Activated naive CD4-positive, alpha-beta T cell treated with anti-CD3 and anti-CD28 coated beads, Interleukin-2, amount 10 ng/mL, durations not matched to agents 7 days and 5 days (primary cell): ENCODE data around the gene RNFT2.

Source experiments
- CTCF ChIA-PET: fragments of 350-600 bp; sonication (Branson Sonifier 250); formaldehyde crosslinking; loops from one replicate; lab custom pipeline; 2021; ENCODE audit warnings: antibody characterized with exemption; lab: Charles Lee
- DNase-seq: peaks from one replicate; pipeline ENCODE4 v3.0.0-alpha.2; 2020
- H3K27ac Mint-ChIP-seq: one replicate; pipeline ENCODE4 v1.8.0; 2021; ENCODE audit warnings: mild to moderate bottlenecking, moderate library complexity, mixed read lengths
- H3K27me3 Mint-ChIP-seq: one replicate; pipeline ENCODE4 v1.8.0; 2021; ENCODE audit warnings: mild to moderate bottlenecking, mixed read lengths
- H3K36me3 Mint-ChIP-seq: one replicate; pipeline ENCODE4 v1.8.0; 2021; ENCODE audit warnings: mixed read lengths
- H3K4me1 Mint-ChIP-seq: one replicate; pipeline ENCODE4 v1.8.0; 2021; ENCODE audit warnings: mixed read lengths
- H3K4me3 Mint-ChIP-seq: one replicate; pipeline ENCODE4 v1.8.0; 2021; ENCODE audit warnings: mild to moderate bottlenecking, moderate library complexity, mixed read lengths
- H3K9me3 Mint-ChIP-seq: one replicate; pipeline ENCODE4 v1.8.0; 2021; ENCODE audit warnings: mixed read lengths

Gene RNFT2

DNA sequence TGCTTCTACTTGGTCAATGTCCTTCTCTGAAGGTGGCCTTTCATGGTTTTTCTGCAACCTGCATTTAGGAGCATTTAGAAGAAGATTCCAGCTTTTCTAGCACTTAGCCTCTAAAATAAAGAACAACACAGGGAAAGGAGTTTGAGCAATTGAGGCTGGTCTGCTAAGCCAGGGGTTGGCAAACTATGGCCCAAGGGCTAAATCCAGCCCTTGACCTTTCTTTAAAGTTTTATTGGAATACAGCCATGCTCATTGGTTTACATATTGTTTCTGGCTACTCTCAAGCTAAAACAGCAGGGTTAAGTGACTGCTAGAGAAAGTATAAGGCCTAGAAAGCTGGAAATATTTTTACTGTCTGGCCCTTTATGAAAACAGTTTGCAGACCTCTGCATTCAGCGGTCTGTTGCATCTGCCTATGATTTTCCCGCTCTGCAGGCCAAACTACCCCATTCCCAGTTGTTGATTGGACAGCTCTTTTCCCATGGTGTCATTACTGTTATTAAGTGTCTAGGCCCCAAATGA, 39.5 kb upstream of the RNFT2 start:
- Mint-ChIP-seq H3K4me1 (peaks cover 9% of the 10 kb centered on the region), H3K27ac (no peak overlapping the region), H3K4me3 (no peak overlapping the region), H3K36me3 (no peaks in the 10 kb centered on the region), H3K9me3 (no peaks in the 10 kb centered on the region), H3K27me3 (peaks cover 50% of the 10 kb centered on the region)
- DNase-seq, result no peak
- CTCF ChIA-PET, result interaction anchor here (0.9 to 1.2 kb wide), 3 partner anchors 8 to 421 kb away, joined by 3 to 4 read pairs (median 3); no protein-coding TSS in a partner anchor

DNA sequence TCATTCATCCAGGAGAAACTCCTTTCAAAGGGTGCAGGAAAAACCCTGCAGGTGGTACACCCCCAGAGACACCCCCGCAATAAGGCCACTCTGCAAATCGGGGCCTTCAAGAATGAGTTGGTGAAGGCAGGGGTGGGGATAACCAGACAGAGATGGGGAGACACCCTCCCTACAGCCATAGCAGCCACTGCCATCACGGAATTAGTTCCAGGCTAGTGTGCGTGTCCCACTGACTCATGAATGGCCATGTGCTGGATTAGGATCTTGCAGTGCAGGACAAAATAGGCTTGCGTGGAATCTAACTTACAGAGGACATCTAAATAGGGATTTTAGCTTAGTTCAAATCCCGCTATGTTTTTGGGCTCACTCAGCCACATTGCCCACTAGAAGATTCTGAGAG, 38.0 kb upstream of the RNFT2 start:
- H3K36me3 Mint-ChIP-seq, result no peaks in the 10 kb centered on the region

DNA sequence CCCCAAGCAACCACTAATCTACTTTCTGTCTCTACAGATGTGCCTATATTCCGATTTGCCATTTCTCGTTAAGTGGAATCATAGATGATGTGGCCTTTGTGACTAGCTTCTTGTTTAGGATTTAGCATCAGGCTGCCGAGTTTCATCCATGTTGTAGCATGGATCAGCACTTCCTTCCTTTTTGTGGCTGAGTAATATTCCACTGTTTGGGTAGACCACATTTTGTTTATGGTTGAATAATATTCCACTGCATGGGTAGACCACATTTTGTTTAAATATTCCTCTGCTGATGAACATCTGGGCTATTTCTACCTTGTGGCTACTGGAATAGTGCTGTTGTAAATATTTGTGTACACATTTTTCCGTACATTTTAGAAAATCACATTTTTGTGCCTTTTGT, 36.7 kb upstream of the RNFT2 start:
- Mint-ChIP-seq H3K36me3 (no peaks in the 10 kb centered on the region), H3K4me3 (no peak overlapping the region), H3K4me1 (no peaks in the 10 kb centered on the region), H3K27me3 (peaks cover 21% of the 10 kb centered on the region), H3K9me3 (no peaks in the 10 kb centered on the region), H3K27ac (no peak overlapping the region)
- DNase-seq, result no peak
- CTCF ChIA-PET, result interaction anchor here (0.9 to 2.7 kb wide), 4 partner anchors 8 to 419 kb away, joined by 3 to 9 read pairs (median 7); no protein-coding TSS in a partner anchor

More for the DNA sequence above, 38.0 kb upstream of the RNFT2 start:
- DNase-seq, result no peak
- peaks cover 1% of the 10 kb centered on the region for H3K4me1 Mint-ChIP-seq
- H3K27ac Mint-ChIP-seq, result no peak overlapping the region
- H3K27me3 Mint-ChIP-seq, result peaks cover 35% of the 10 kb centered on the region
- H3K9me3 Mint-ChIP-seq, result no peaks in the 10 kb centered on the region
- no peak overlapping the region for H3K4me3 Mint-ChIP-seq
- CTCF ChIA-PET, result interaction anchor here (0.7 to 2.7 kb wide), 3 partner anchors 8 to 256 kb away, joined by 3 to 9 read pairs (median 9); no protein-coding TSS in a partner anchor

DNA sequence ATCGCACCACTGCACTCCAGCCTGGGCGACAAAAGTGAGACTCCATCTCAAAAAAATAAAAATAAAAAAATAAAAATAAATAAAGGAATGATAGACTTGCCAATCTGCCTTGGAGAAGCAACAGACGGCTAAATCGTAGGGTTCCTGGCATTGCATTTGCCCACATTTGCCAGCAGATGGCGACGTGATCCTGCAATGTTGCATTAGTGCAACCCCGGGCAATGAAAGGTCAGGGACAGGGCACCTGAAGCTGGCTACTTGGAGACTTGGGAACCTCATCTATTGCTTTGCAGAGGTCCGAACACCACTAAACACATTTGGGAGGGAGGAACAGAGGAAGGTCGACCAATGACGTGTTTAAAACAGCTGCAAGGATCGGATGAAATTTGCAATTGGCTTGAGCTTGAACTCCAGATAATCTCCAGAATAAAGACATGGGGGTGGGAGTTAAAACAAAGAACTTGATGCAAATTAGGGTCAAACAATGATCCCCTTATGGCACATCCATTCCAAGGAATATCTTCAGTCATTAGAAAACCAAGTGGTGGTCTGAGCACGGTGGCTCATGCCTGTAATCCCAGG, 34.8 kb upstream of the RNFT2 start:
- peaks cover 12% of the 10 kb centered on the region for H3K27me3 Mint-ChIP-seq
- DNase-seq, result peak; percentile 76
- no peak overlapping the region for H3K4me3 Mint-ChIP-seq

DNA sequence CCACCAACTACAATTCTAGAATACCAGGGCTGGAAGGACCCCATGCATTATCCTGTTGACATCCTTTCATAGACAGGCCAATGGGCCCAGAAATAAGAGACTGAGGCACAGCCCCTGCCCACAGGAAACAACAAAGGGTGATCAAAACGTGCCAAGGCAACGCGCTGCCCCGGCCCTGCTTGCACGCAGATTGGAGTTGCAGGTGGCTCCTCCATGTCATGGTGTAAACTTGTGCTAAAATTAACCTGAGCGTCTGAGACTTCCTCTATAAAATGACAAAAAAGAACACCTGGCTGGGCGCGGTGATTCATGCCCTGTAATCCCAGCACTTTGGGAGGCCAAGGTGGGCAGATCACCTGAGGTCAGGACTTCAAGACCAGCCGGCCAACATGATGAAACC, 30.4 kb upstream of the RNFT2 start:
- H3K36me3 Mint-ChIP-seq, result no peaks in the 10 kb centered on the region
- H3K9me3 Mint-ChIP-seq, result no peaks in the 10 kb centered on the region
- CTCF ChIA-PET, result interaction anchor here (0.7 kb wide), 1 partner anchor 366 kb away, joined by 3 read pairs; no protein-coding TSS in a partner anchor
- peaks cover 7% of the 10 kb centered on the region for H3K4me1 Mint-ChIP-seq
- H3K27ac Mint-ChIP-seq, result no peak overlapping the region
- H3K4me3 Mint-ChIP-seq, result no peak overlapping the region
- DNase-seq, result no peak
- peaks cover 26% of the 10 kb centered on the region for H3K27me3 Mint-ChIP-seq

More for the DNA sequence above, 34.8 kb upstream of the RNFT2 start:
- no peaks in the 10 kb centered on the region for H3K36me3 Mint-ChIP-seq
- no peaks in the 10 kb centered on the region for H3K4me1 Mint-ChIP-seq
- no peaks in the 10 kb centered on the region for H3K9me3 Mint-ChIP-seq
- H3K27ac Mint-ChIP-seq, result no peak overlapping the region
- CTCF ChIA-PET, result interaction anchor here (0.9 to 1.6 kb wide), 18 partner anchors 8 to 561 kb away, joined by 3 to 17 read pairs (median 6); partner anchors contain the start of gene HRK

DNA sequence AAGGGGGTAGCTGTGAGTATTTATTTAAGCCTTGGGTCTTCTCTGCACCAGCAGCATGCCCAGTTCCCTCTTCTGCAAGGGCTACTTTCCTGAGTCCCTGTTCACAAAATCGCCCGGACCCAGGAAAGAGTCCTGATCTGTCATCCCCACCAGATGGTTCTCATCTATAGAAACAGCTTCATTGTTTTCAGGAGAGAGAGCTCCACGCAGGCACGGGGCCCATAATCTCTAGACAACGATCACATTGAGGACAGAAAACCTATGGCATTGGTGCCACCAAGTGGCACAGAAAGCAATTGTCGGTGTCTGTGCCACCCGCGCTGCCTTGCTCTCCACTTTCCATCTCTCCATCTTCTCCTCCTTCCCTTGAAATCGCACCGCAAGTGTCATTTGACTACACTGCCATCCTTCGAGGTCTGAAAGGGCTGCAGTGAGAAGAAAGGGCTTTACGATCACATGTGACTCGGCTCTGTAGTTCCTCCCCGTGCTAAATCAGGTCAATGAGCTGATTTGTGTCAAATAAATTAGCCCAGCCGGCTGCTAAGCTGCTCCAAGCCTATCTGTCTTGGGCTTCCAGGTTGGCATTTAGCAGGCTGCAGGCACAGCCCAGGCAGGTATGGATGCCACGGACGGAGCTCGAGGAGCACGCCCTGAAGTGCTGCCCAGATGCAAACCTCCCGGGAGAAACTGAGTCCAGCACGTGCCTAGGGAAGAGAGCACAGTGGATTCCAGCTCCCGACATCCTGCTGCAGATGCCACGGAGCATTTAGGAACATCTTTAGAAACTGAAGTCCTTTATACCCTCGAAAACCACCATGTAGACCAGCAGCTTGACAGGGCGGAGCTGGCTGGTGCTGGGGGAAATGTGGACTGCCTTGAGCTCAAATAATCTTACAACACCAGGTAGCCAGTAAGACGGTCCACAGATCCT, 29.0 kb upstream of the RNFT2 start:
- CTCF ChIA-PET, result interaction anchor here (0.6 to 2.5 kb wide), 36 partner anchors 9 to 794 kb away, joined by 3 to 20 read pairs (median 3); partner anchors contain the start of gene MAP1LC3B2
- peaks cover 22% of the 10 kb centered on the region for H3K27me3 Mint-ChIP-seq
- H3K27ac Mint-ChIP-seq, result no peak overlapping the region
- H3K36me3 Mint-ChIP-seq, result peaks cover 2% of the 10 kb centered on the region
- H3K4me3 Mint-ChIP-seq, result no peak overlapping the region
- DNase-seq, result peak; percentile 63
- H3K4me1 Mint-ChIP-seq, result peaks cover 7% of the 10 kb centered on the region
- no peaks in the 10 kb centered on the region for H3K9me3 Mint-ChIP-seq

DNA sequence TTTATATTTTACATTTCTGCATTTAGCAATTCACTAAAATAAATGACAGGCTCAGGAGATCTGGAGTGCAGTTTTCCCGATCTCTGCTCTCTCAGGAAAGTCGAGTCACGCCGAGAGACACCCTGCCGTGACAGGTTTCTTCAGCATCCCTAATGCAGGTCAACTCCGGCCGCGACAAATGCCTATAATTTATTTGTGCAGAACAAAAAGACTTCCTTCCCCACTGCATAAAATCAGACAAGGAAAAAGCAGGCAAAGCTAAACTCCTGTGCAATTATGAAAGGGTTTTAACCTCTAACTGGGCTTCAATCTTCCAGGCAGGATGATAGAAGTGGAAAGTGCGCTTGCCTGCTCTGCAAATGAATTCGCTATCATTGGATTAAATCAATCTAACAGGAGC, 28.3 kb upstream of the RNFT2 start:
- peaks cover 7% of the 10 kb centered on the region for H3K4me1 Mint-ChIP-seq
- H3K27me3 Mint-ChIP-seq, result peaks cover 22% of the 10 kb centered on the region
- H3K4me3 Mint-ChIP-seq, result no peak overlapping the region

DNA sequence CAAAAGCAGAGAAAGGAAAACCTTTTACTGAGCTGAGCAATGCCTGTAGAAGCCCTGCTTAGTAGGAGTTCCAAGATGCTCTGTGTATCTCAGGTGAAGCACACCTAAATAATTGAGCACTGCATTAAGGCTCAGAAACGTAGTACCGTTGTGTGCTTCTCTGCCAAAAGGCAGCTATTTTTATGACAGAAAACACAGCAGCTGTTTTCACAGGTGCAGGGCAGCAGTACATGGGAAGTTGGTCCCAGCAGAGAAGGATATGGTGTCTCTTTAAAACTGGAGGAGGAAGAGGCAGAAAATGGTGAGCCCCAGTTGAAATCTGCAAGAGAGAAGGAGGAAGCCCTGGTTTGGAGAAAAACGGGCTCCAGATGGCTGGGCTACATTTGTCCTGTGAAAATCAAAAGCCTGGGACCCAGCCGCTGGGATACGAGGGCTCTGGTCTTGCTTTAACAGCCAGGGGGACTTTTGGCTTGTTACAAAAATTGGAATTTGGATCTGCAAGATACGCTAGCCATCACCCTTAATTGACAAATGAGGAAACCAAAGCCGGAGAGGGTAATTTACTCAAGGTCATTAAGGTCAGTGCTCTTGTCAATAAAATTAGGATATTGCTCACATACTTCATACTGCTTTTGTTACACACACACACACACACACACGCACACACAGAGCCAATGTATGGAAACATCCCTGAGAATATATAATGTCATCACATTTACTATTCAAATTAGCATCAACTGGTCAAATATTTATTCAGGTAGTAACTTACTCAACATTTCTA, 27.6 kb upstream of the RNFT2 start:
- no peak for DNase-seq
- Mint-ChIP-seq H3K27ac (no peak overlapping the region), H3K27me3 (peaks cover 22% of the 10 kb centered on the region), H3K4me1 (peaks cover 7% of the 10 kb centered on the region), H3K9me3 (no peaks in the 10 kb centered on the region), H3K4me3 (no peak overlapping the region), H3K36me3 (peaks cover 3% of the 10 kb centered on the region)
- CTCF ChIA-PET, result interaction anchor here (1.1 to 2.5 kb wide), 8 partner anchors 11 to 788 kb away, joined by 3 to 20 read pairs (median 7); no protein-coding TSS in a partner anchor

More for the DNA sequence above, 28.3 kb upstream of the RNFT2 start:
- Mint-ChIP-seq H3K36me3 (peaks cover 2% of the 10 kb centered on the region), H3K9me3 (no peaks in the 10 kb centered on the region), H3K27ac (no peak overlapping the region)
- no peak for DNase-seq
- CTCF ChIA-PET, result interaction anchor here (0.6 to 2.5 kb wide), 26 partner anchors 9 to 794 kb away, joined by 3 to 20 read pairs (median 4); partner anchors contain the start of gene MAP1LC3B2

DNA sequence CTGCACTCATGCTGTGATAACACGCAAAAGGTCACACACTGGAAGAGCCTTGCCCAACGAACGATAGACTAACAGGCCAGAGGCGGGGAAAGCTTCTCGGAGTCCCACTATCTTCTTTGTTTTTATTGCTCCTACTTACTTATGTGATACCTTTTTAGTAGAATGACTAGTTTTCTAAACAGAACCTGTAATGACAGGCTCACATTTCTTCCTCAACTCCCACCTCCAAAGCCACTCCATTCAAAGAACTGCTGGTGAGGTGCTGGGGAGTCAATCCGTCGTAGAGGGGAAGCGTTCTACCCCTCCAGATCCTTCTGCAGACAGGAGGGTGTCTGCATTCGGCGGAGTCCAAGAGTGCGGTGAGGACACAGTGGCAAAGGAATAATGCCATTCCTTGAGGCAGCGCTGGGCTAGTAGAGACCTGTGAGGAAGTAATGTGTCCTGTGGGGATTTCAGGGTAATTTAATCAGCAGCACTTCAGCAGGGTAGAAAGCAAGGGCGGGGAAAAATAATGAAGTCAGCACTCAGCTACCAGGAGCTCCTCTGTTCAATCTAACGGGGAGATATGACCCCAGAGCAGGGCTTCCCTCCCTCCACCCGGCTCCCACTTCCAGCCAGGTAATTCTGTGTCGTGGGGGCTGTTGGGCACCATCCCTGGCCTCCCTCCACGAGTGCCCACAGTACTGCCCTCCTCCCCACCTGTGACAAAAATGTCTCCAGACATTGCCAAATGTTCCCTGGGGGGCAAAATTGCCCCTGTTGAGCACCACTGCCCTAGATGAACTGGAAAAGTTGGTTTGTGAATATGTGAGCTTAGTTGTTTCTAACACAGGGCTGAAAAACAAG, 25.4 kb upstream of the RNFT2 start:
- no peak overlapping the region for H3K4me3 Mint-ChIP-seq
- H3K9me3 Mint-ChIP-seq, result no peaks in the 10 kb centered on the region
- H3K4me1 Mint-ChIP-seq, result peaks cover 7% of the 10 kb centered on the region
- CTCF ChIA-PET, result no interaction called here
- peaks cover 20% of the 10 kb centered on the region for H3K36me3 Mint-ChIP-seq
- H3K27me3 Mint-ChIP-seq, result peaks cover 22% of the 10 kb centered on the region
- no peak overlapping the region for H3K27ac Mint-ChIP-seq
- DNase-seq, result no peak

DNA sequence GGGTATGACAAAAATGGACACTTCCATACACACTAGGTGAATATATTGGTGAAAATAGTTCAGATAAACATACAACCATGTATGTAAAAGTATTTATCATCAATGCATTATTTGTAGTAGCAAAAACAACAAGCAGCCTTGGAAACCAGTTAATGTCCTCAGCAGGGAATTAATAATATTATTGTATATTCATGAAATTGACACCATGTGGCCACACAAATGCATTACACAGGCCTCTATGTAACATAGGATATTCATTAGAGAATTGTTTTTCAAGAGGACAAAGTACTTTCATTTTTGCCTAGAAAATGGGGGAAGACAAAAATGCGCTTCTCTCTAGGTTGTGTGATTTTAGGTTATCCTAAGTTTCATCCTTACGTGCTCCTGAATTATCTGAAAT, 24.6 kb upstream of the RNFT2 start:
- H3K4me1 Mint-ChIP-seq, result peaks cover 6% of the 10 kb centered on the region
- DNase-seq, result no peak
- CTCF ChIA-PET, result interaction anchor here (1.4 kb wide), 1 partner anchor 407 kb away, joined by 3 read pairs; no protein-coding TSS in a partner anchor
- H3K4me3 Mint-ChIP-seq, result no peak overlapping the region
- H3K36me3 Mint-ChIP-seq, result peaks cover 20% of the 10 kb centered on the region
- H3K9me3 Mint-ChIP-seq, result no peaks in the 10 kb centered on the region
- no peak overlapping the region for H3K27ac Mint-ChIP-seq
- peaks cover 15% of the 10 kb centered on the region for H3K27me3 Mint-ChIP-seq

DNA sequence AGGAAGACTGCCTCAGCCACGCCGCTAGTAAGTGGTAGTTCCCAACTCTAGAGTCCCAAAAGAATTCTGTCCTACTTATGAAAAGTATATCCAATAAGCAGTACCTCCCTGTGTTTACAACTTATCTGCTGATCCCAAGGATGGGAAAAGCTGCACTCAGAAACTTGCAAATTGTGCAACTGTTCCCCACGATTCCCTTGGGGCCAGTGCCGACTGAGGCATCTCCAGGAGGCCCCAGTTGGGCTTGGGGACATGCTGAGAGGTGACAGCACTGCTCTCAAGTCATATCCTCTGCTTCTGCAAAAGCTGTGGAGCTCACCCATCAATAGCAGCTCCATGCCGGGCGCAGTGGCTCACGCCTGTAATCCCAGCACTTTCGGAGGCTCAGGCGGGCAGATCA, 23.9 kb upstream of the RNFT2 start:
- Mint-ChIP-seq H3K4me1 (no peaks in the 10 kb centered on the region), H3K4me3 (no peak overlapping the region), H3K36me3 (peaks cover 20% of the 10 kb centered on the region), H3K27me3 (peaks cover 8% of the 10 kb centered on the region), H3K27ac (no peak overlapping the region), H3K9me3 (no peaks in the 10 kb centered on the region)
- CTCF ChIA-PET, result interaction anchor here (1.4 kb wide), 1 partner anchor 406 kb away, joined by 3 read pairs; no protein-coding TSS in a partner anchor
- no peak for DNase-seq

DNA sequence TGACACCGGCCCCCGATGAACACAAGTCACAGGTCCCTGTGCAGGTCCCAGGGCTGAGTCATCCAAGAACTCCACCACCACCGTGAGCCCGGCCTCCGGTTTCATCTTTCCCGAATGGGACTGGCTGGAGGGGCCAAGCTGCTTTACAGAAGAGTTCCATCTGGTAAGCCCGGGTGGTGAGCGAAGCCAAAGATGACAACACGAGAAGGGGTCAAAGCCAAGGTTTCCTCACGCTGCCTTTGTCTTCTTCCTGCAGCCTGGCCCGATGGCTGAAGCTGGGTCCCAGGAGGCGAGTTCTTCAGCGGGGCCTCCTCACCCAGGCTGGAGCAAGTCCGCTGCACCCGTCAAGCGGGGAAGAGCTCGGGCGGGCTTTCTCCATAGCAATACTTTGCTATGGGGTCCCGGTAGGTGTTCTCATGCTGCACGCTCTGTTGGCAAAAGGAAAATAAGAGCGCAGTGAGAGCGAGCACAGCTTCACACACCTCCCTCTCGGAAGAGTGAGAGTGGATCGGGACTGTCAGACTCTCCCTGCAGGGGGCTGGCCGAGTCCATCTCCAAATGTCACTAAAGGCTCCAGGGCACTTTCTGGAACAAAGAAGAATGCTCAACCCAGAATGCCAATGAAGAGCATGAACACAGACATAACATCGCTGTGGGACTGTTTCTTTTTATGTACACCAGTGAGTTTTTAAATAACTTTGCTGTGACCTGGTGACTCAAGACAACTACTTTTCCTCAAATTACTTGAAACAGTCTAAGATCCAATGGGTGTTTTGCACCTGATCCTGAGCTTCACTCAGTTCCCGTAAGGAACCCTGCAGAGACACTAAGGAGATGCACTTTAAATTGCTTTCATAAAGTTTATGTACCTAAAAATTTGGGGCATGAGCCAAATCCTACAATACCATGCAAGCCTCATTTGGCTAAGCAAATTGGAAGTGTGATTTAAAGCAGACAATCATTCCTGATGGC, 20.4 kb upstream of the RNFT2 start:
- Mint-ChIP-seq H3K9me3 (no peaks in the 10 kb centered on the region), H3K27me3 (no peaks in the 10 kb centered on the region), H3K27ac (no peak overlapping the region), H3K4me1 (peaks cover 3% of the 10 kb centered on the region), H3K4me3 (no peak overlapping the region), H3K36me3 (peaks cover 35% of the 10 kb centered on the region)
- no peak for DNase-seq
- CTCF ChIA-PET, result interaction anchor here (1.9 kb wide), 1 partner anchor 14 kb away, joined by 7 read pairs; no protein-coding TSS in a partner anchor
